K562 (cell line): ENCODE results near the gene HMGN3. TPM values are rescaled to one million over a fixed set of nuclear protein-coding genes. Genes with fewer than 3 reads are reported as not detected.
A peak's percentile ranks its signal among the peaks of the same experiment; 100 is the strongest.

ENCODE experiments used
- ATAC-seq: fragments of 200-7000 bp; cut with Tn5 transposase; 3 replicates; pipeline ENCODE4 v1.9.1; 2020; ENCODE audit warnings: moderate library complexity
- BruUV-seq: library from RNA; stranded (reverse); fragments of 400-500 nt; replicated peaks from 2 replicates; lab custom pipeline; 2021; lab: Mats Ljungman, UMichigan
- CTCF ChIA-PET: fragments of 300-600 bp; formaldehyde crosslinking; extraction: SDS; loops from one replicate; lab custom pipeline; 2021; ENCODE audit warnings: low intra/inter-chr PET ratio; lab: Yijun Ruan, JAX
- POLR2A ChIA-PET: fragments of 300-600, 350-650 bp; sonication (Branson Sonifier 250); formaldehyde crosslinking; extraction: SDS; loops from one replicate; lab custom pipeline; 2021; ENCODE audit warnings: antibody characterized with exemption, inconsistent platforms; lab: Yijun Ruan, JAX
- DNase-seq, 4 experiments: peaks; one replicate each; pipeline versions ENCODE4 v3.0.0 to v3.0.0-alpha.2; 2011 to 2018; ENCODE audit warnings: low spot score in 3 of 4, mixed read lengths in 3 of 4; ENCODE audit errors: extremely low read depth in 1 of 4
- FAIRE-seq: peaks from 2 replicates; lab custom pipeline; 2011; peaks lifted over from hg19 to GRCh38; lab: Jason Lieb, UNC
- H2AFZ ChIP-seq: 2 replicates; pipeline ENCODE4 v1.6.0; 2011; ENCODE audit warnings: low read depth, low read length, control low read depth, inconsistent platforms
- H3K27ac ChIP-seq: fragments of 200-600 bp; 3 replicates; pipeline ENCODE4 v1.8.0; 2011; ENCODE audit warnings: low read depth, mild to moderate bottlenecking, control low read depth, inconsistent platforms, low read length, moderate library complexity, mixed read lengths; ENCODE audit errors: extremely low read depth
- H3K27me3 ChIP-seq, 2 experiments: fragments of 300-600 bp in 1 of 2; 2 replicates in 1 of 2; 3 replicates in 1 of 2; pipeline versions ENCODE4 v1.6.0 to v1.8.0; 2011; ENCODE audit warnings: inconsistent platforms in 2 of 2, low read length in 2 of 2, mild to moderate bottlenecking in 1 of 2, mixed read lengths in 1 of 2, moderate library complexity in 1 of 2; ENCODE audit not compliant: control insufficient read depth in 2 of 2, insufficient read depth in 2 of 2
- H3K36me3 ChIP-seq: fragments of 300-600 bp; 3 replicates; pipeline ENCODE4 v1.8.0; 2011; ENCODE audit warnings: mild to moderate bottlenecking, low read length, inconsistent platforms; ENCODE audit not compliant: control insufficient read depth, insufficient read depth
- H3K4me1 ChIP-seq, 2 experiments: fragments of 200-600 bp in 1 of 2; replicated peaks in 1 of 2; 2 replicates in 1 of 2; 3 replicates in 1 of 2; pipeline versions ENCODE4 v1.5.1 to v1.8.0; 2011; ENCODE audit warnings: inconsistent platforms in 2 of 2, low read length in 2 of 2, mild to moderate bottlenecking in 1 of 2, mixed read lengths in 1 of 2, moderate library complexity in 1 of 2; ENCODE audit not compliant: control insufficient read depth in 2 of 2, insufficient read depth in 2 of 2
- H3K4me2 ChIP-seq: 2 replicates; pipeline ENCODE4 v1.6.1; 2011; ENCODE audit warnings: low read length, control low read depth, inconsistent platforms, mixed read lengths; ENCODE audit not compliant: insufficient read depth
- H3K4me3 ChIP-seq: fragments of 200-600 bp; sonication (generic), shearing (Covaris generic); 2 replicates; pipeline ENCODE4 v1.5.1; 2016; ENCODE audit warnings: control low read depth, inconsistent platforms
- H3K79me2 ChIP-seq: fragments of 200-600 bp; 3 replicates; pipeline ENCODE4 v1.8.0; 2011; ENCODE audit warnings: low read length, inconsistent platforms; ENCODE audit not compliant: control insufficient read depth, insufficient read depth
- H3K9ac ChIP-seq, 2 experiments: 2 replicates each; pipeline versions ENCODE4 v1.6.0 to v1.6.1; 2011; ENCODE audit warnings: low read depth in 2 of 2, low read length in 2 of 2, control low read depth in 1 of 2, inconsistent platforms in 1 of 2, mild to moderate bottlenecking in 1 of 2, mixed read lengths in 1 of 2; ENCODE audit not compliant: insufficient read depth in 1 of 2
- H3K9me1 ChIP-seq: one replicate; pipeline ENCODE4 v1.6.0; 2011; ENCODE audit warnings: inconsistent platforms, mild to moderate bottlenecking, low read length, moderate library complexity; ENCODE audit not compliant: control insufficient read depth, insufficient read depth
- H3K9me3 ChIP-seq: replicated peaks from 2 replicates; pipeline ENCODE4 v1.5.1; 2011; ENCODE audit warnings: low read depth, low read length, inconsistent platforms; ENCODE audit not compliant: control insufficient read depth, insufficient read depth
- H4K20me1 ChIP-seq: replicated peaks from 2 replicates; pipeline ENCODE4 v1.6.1; 2011; ENCODE audit warnings: low read length, inconsistent platforms, mixed read lengths; ENCODE audit not compliant: control insufficient read depth, insufficient read depth
- ARHGAP35 ChIP-seq: fragments of 450-650 bp; IDR thresholded peaks from 2 replicates; pipeline ENCODE4 v1.6.1; 2018; ENCODE audit not compliant: partially characterized antibody
- ARID1B ChIP-seq: fragments of 450-650 bp; IDR thresholded peaks from 2 replicates; pipeline ENCODE4 v1.6.1; 2016; ENCODE audit warnings: antibody characterized with exemption, mild to moderate bottlenecking, inconsistent platforms
- CREB1 ChIP-seq, 2 experiments: sonication (generic) in 1 of 2; formaldehyde crosslinking in 1 of 2; IDR thresholded peaks; 2 replicates each; pipeline versions ENCODE4 v1.6.1 to v1.8.0; 2012 to 2022; ENCODE audit warnings: inconsistent platforms in 1 of 2, mild to moderate bottlenecking in 1 of 2, missing genetic modification reagents in 1 of 2, moderate library complexity in 1 of 2
- HDAC3 ChIP-seq: fragments of 450-650 bp; IDR thresholded peaks from 2 replicates; pipeline ENCODE4 v1.6.1; 2018; ENCODE audit warnings: borderline replicate concordance, mild to moderate bottlenecking, moderate library complexity; ENCODE audit not compliant: partially characterized antibody
- NELFE ChIP-seq: IDR thresholded peaks from 2 replicates; pipeline ENCODE4 v1.6.1; 2011; ENCODE audit warnings: mild to moderate bottlenecking; ENCODE audit not compliant: insufficient read depth, insufficient read length
- NR1H2 ChIP-seq: sonication (generic); formaldehyde crosslinking; IDR thresholded peaks from 2 replicates; pipeline ENCODE4 v1.4.0; 2020; ENCODE audit warnings: mild to moderate bottlenecking, missing genetic modification reagents
- RAD21 ChIP-seq, 2 experiments: fragments of 250-450 bp in 1 of 2; fragments of 450-650 bp in 1 of 2; sonication (Bioruptor Pico) in 1 of 2; formaldehyde crosslinking in 1 of 2; IDR thresholded peaks in 1 of 2; conservative IDR thresholded peaks in 1 of 2; 2 replicates each; pipeline versions ENCODE4 v1.4.0 to v1.8.0; 2020 to 2022; ENCODE audit warnings: mild to moderate bottlenecking in 2 of 2, moderate library complexity in 1 of 2
- ZNF184 ChIP-seq: sonication (generic); formaldehyde crosslinking; IDR thresholded peaks from 2 replicates; pipeline ENCODE4 v1.5.0; 2020; ENCODE audit warnings: missing genetic modification reagents
- ZNF76 ChIP-seq: fragments of 250-450 bp; sonication (Bioruptor Pico); IDR thresholded peaks from 2 replicates; pipeline ENCODE4 v1.4.0; 2020; ENCODE audit warnings: mild to moderate bottlenecking, moderate library complexity, borderline replicate concordance
- WGBS: fragments of 100-300 bp; shearing (Covaris generic); methylation state at CpG from one replicate; pipeline ENCODE4 v1.1.6; 2016; ENCODE audit warnings: low coverage, mixed read lengths; ENCODE audit not compliant: insufficient coverage; ENCODE audit errors: missing lambda C conversion rate; 5-methylcytosine and 5-hydroxymethylcytosine counted together
- in situ Hi-C: fragments of 300-500 bp; cut with MboI; formaldehyde crosslinking; loops from 4 replicates; pipeline ENCODE4 v1.15.0; 2018; ENCODE audit warnings: inconsistent platforms, mixed read lengths
- intact Hi-C: fragments of 100-400 bp; cut with micrococcal nuclease; formaldehyde crosslinking; loops from 2 replicates; pipeline ENCODE4 v1.14.2; 2022
- polyA plus RNA-seq, 8 experiments: library from polyadenylated mRNA; depleted of rRNA in 4 of 8; stranded (reverse) in 5 of 8; unstranded in 3 of 8; fragments of >200 nt; fragmentation: Nextera tagmentation in 2 of 8; fragmentation: Illumina TruSeq in 1 of 8; extraction: Ambion mirVana in 2 of 8; extraction: Trizol in 1 of 8; gene quantifications; 2 replicates each; pipeline versions ENCODE4 v1.2.1 to v1.2.3, GENCODE V29; 2011 to 2014; ENCODE audit warnings: inconsistent platforms in 1 of 8, missing spikeins in 1 of 8
- total RNA-seq, 7 experiments: library from RNA; depleted of rRNA in 6 of 7; stranded (reverse); fragments of >200 nt in 6 of 7; fragmentation: Illumina TruSeq in 2 of 7; extraction: Trizol in 2 of 7; gene quantifications; 2 replicates each; pipeline versions ENCODE4 v1.2.1 to v1.2.3, GENCODE V29; 2011 to 2021; ENCODE audit warnings: low replicate concordance in 1 of 7
- TF ChIP-seq, protein P1 (sequence below): fragments of 450-650 bp; IDR thresholded peaks from 2 replicates; pipeline ENCODE4 v1.6.1; 2016; ENCODE audit warnings: borderline replicate concordance

Gene HMGN3
- total and polyA plus RNA-seq, 9 of the 15 experiments (the other 6 are each of a cell fraction or from before 2014, with no cell fraction given) = 42.1 to 154 (median 88.1) TPM

DNA sequence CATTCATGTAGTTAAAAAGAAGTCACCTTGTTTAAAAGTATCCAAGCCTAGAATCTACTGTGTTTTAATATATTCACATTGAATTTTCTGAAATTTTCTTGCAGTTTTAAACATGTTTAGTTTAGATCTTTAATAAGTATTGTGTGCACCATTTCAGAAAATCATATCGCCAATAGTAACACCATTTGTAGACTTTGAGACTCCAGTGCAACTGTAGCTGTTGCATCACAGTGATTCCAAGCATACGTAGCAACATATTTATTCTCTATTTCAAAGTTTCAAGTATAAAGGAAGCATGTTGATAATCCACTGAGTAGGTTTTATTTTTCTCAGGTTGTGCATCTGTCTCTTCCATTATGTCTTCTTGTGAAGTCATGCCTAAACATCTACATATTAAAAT, 46.4 kb downstream of the HMGN3 start (continued):
- TF ChIP-seq CREB1 (IDR thresholded peaks at IDR 0.05) = no peak
- no peak for TF ChIP-seq CREB1 (CRISPR knock-in tag; IDR thresholded peaks at IDR 0.05)
- no peak for TF ChIP-seq HDAC3
- TF ChIP-seq ZNF184 (CRISPR knock-in tag) = no peak
- no peak for TF ChIP-seq ZNF76 (CRISPR knock-in tag)
- no peak for TF ChIP-seq NR1H2 (CRISPR knock-in tag)
- no peak for TF ChIP-seq NELFE
- no peak for TF ChIP-seq ARID1B

DNA sequence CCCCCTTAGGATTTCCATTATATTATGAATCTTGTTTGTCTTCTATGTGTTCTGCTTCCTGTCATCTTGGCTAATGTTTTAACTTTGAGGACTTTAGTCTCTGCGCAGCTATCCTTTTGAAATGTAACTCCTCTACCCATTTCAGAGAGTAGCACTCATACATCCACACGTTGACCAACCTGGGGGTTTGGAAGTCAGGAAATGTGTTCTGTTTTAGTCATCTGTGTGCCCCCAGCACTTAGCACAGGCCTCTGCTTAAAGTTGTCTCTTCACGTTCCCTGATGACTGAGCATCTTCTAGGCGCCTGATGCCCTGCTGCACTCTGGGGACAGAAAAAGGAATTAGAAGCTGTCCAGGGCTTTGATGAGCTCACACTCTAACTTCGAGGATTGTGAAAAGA, 47.9 kb downstream of the HMGN3 start:
- in situ Hi-C loops = no loop called here
- no peak overlapping the region for H2AFZ ChIP-seq
- WGBS = 1% methylated on average over 5 of the region's 5 CpGs
- no peak overlapping the region for H3K4me3 ChIP-seq
- no peaks in the 10 kb centered on the region for H3K4me1 ChIP-seq
- no peak overlapping the region for H3K4me2 ChIP-seq
- H3K9me3 ChIP-seq = no peaks in the 10 kb centered on the region
- no peaks in the 10 kb centered on the region for H4K20me1 ChIP-seq
- H3K27me3 ChIP-seq = no peaks in the 10 kb centered on the region; a peak in 1 of 5 replicates
- ATAC-seq (no peak), DNase-seq (no peak), FAIRE-seq (no peak)
- CTCF ChIA-PET = no interaction called here
- no TSS peak for BruUV-seq
- H3K79me2 ChIP-seq = no peaks in the 10 kb centered on the region
- H3K36me3 ChIP-seq = no peaks in the 10 kb centered on the region
- no peaks in the 10 kb centered on the region for H3K9me1 ChIP-seq
- intact Hi-C loops = no loop called here
- H3K27ac ChIP-seq = no peak overlapping the region
- H3K9ac ChIP-seq = no peak overlapping the region
- TF ChIP-seq, protein P1, sequence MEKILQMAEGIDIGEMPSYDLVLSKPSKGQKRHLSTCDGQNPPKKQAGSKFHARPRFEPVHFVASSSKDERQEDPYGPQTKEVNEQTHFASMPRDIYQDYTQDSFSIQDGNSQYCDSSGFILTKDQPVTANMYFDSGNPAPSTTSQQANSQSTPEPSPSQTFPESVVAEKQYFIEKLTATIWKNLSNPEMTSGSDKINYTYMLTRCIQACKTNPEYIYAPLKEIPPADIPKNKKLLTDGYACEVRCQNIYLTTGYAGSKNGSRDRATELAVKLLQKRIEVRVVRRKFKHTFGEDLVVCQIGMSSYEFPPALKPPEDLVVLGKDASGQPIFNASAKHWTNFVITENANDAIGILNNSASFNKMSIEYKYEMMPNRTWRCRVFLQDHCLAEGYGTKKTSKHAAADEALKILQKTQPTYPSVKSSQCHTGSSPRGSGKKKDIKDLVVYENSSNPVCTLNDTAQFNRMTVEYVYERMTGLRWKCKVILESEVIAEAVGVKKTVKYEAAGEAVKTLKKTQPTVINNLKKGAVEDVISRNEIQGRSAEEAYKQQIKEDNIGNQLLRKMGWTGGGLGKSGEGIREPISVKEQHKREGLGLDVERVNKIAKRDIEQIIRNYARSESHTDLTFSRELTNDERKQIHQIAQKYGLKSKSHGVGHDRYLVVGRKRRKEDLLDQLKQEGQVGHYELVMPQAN = no peak
- no peak for TF ChIP-seq ARHGAP35
- 0 out of 4 replicates have a peak, but pooled peaks of 1 of the 2 experiments have one; percentile 22 for TF ChIP-seq RAD21 (CRISPR knock-in tag; conservative IDR thresholded peaks at IDR 0.05 in 1 of 2, IDR thresholded peaks at IDR 0.05 in 1 of 2)
- POLR2A ChIA-PET = interaction anchor here (0.7 kb wide), 1 partner anchor 13 kb away, joined by 3 read pairs; no protein-coding TSS in a partner anchor
